PC-9 (cell line): ENCODE measurements around the gene POU6F2. TPM values are rescaled to one million over a fixed set of nuclear protein-coding genes. Genes with fewer than 3 reads are reported as not detected.

Experiments
- BruUV-seq: library from RNA; stranded (reverse); fragments of 400-500 nt; replicated peaks from 2 replicates; lab custom pipeline; 2021; lab: Mats Ljungman, UMichigan
- CTCF ChIA-PET: fragments of 300-600 bp; sonication (Branson Sonifier 250); formaldehyde crosslinking; loops from one replicate; lab custom pipeline; 2022; ENCODE audit warnings: antibody characterized with exemption; lab: Charles Lee
- POLR2A ChIA-PET: fragments of 300-600 bp; sonication (Branson Sonifier 250); formaldehyde crosslinking; loops from one replicate; lab custom pipeline; 2022; ENCODE audit warnings: antibody characterized with exemption; ENCODE audit not compliant: unreplicated experiment; lab: Charles Lee
- DNase-seq, 2 experiments: peaks; one replicate each; pipeline versions ENCODE4 v3.0.0 to v3.0.0-alpha.2; 2015 to 2022; ENCODE audit warnings: mixed read lengths in 1 of 2
- H2AFZ ChIP-seq: fragments of 200-600 bp; sonication (generic); 2 replicates; pipeline ENCODE4 v1.8.1; 2017; ENCODE audit warnings: antibody characterized with exemption
- H3F3A ChIP-seq: fragments of 200-600 bp; sonication (generic); 2 replicates; pipeline ENCODE4 v1.8.1; 2017; ENCODE audit warnings: antibody characterized with exemption, mild to moderate bottlenecking, low read depth; ENCODE audit not compliant: insufficient read depth
- H3K27ac ChIP-seq: fragments of 200-600 bp; sonication (generic); 2 replicates; pipeline ENCODE4 v1.6.1; 2016; ENCODE audit warnings: mixed run types
- H3K27me3 ChIP-seq: fragments of 200-600 bp; sonication (generic); 2 replicates; pipeline ENCODE4 v1.6.1; 2016; ENCODE audit warnings: low read depth, mixed run types; ENCODE audit not compliant: insufficient read depth
- H3K36me3 ChIP-seq: fragments of 200-600 bp; sonication (generic); 2 replicates; pipeline ENCODE4 v1.6.1; 2016; ENCODE audit warnings: low read depth, mixed run types
- H3K4me1 ChIP-seq: fragments of 200-600 bp; sonication (generic); replicated peaks from 2 replicates; pipeline ENCODE4 v1.6.1; 2016; ENCODE audit warnings: mixed run types; ENCODE audit not compliant: insufficient read depth
- H3K4me2 ChIP-seq: fragments of 200-600 bp; sonication (generic); 2 replicates; pipeline ENCODE4 v1.6.1; 2017; ENCODE audit warnings: mixed run types
- H3K4me3 ChIP-seq: fragments of 200-600 bp; sonication (generic); 2 replicates; pipeline ENCODE4 v1.6.1; 2016; ENCODE audit warnings: mixed run types
- H3K79me2 ChIP-seq: fragments of 200-600 bp; sonication (generic); 2 replicates; pipeline ENCODE4 v1.6.1; 2017; ENCODE audit warnings: low read depth, mixed run types
- H3K9me2 ChIP-seq: fragments of 200-600 bp; sonication (generic); 2 replicates; pipeline ENCODE4 v1.8.1; 2017; ENCODE audit warnings: mild to moderate bottlenecking; ENCODE audit not compliant: insufficient read depth
- H3K9me3 ChIP-seq: fragments of 200-600 bp; sonication (generic); 2 replicates; pipeline ENCODE4 v1.8.1; 2016; ENCODE audit warnings: low read depth; ENCODE audit not compliant: insufficient read depth
- H4K20me1 ChIP-seq: fragments of 200-600 bp; sonication (generic); 2 replicates; pipeline ENCODE4 v1.8.1; 2017; ENCODE audit not compliant: insufficient read depth
- CTCF ChIP-seq: fragments of 200-600 bp; sonication (generic); conservative IDR thresholded peaks from 2 replicates; pipeline ENCODE4 v1.6.1; 2017; ENCODE audit warnings: mixed run types, antibody characterized with exemption, mild to moderate bottlenecking, moderate library complexity
- EZH2 ChIP-seq: fragments of 200-600 bp; sonication (generic); IDR thresholded peaks from 2 replicates; pipeline ENCODE4 v1.8.0; 2017; ENCODE audit warnings: antibody characterized with exemption, low read depth
- intact Hi-C: fragments of 100-400 bp; cut with micrococcal nuclease; formaldehyde crosslinking; loops from one replicate; pipeline ENCODE4 v1.10.0; 2022; ENCODE audit not compliant: unreplicated experiment
- total RNA-seq: library from RNA; stranded (reverse); gene quantifications from 2 replicates; pipeline ENCODE4 v1.2.3, GENCODE V29; 2021

POU6F2 gene
- total RNA-seq, 1 experiment from 2014 or later = not detected

GRCh38 chr7:39161903-39162302, 184.2 kb downstream of the POU6F2 start:
- Histone ChIP-seq H3K4me1 (no peaks in the 10 kb centered on the region), H3K27me3 (peaks cover 90% of the 10 kb centered on the region), H3K4me3 (no peak overlapping the region), H4K20me1 (no peaks in the 10 kb centered on the region), H2AFZ (no peak overlapping the region), H3F3A (no peaks in the 10 kb centered on the region), H3K27ac (no peak overlapping the region), H3K4me2 (no peak overlapping the region), H3K9me3 (0 out of 2 replicates have a peak, but pooled peaks cover 3% of the 10 kb centered on the region), H3K79me2 (no peaks in the 10 kb centered on the region), H3K9me2 (peaks cover 9% of the 10 kb centered on the region; the same call in 1 of the 2 replicates), H3K36me3 (no peaks in the 10 kb centered on the region)
- CTCF ChIA-PET = no interaction called here
- POLR2A ChIA-PET = no interaction called here
- no TSS peak for BruUV-seq
- TF ChIP-seq CTCF = no peak
- TF ChIP-seq EZH2 = no peak
- no peak for DNase-seq
- intact Hi-C loops = no loop called here

- no TSS peak for BruUV-seq
- Histone ChIP-seq H3K79me2 (no peaks in the 10 kb centered on the region), H3F3A (no peaks in the 10 kb centered on the region), H4K20me1 (no peaks in the 10 kb centered on the region), H3K27me3 (peaks cover 80% of the 10 kb centered on the region), H3K36me3 (no peaks in the 10 kb centered on the region), H3K4me2 (no peak overlapping the region), H3K9me3 (0 out of 2 replicates have a peak, but pooled peaks cover 8% of the 10 kb centered on the region), H3K4me1 (no peaks in the 10 kb centered on the region), H2AFZ (no peak overlapping the region), H3K4me3 (no peak overlapping the region), H3K27ac (no peak overlapping the region), H3K9me2 (peaks cover 9% of the 10 kb centered on the region; the same call in 1 of the 2 replicates)
- intact Hi-C loops = no loop called here
- ChIA-PET POLR2A (no interaction called here), CTCF (no interaction called here)
- TF ChIP-seq CTCF (no peak), EZH2 (no peak)
- DNase-seq = no peak
Measured at GRCh38 chr7:39164887-39165286, 187.2 kb downstream of the POU6F2 start.

DNA sequence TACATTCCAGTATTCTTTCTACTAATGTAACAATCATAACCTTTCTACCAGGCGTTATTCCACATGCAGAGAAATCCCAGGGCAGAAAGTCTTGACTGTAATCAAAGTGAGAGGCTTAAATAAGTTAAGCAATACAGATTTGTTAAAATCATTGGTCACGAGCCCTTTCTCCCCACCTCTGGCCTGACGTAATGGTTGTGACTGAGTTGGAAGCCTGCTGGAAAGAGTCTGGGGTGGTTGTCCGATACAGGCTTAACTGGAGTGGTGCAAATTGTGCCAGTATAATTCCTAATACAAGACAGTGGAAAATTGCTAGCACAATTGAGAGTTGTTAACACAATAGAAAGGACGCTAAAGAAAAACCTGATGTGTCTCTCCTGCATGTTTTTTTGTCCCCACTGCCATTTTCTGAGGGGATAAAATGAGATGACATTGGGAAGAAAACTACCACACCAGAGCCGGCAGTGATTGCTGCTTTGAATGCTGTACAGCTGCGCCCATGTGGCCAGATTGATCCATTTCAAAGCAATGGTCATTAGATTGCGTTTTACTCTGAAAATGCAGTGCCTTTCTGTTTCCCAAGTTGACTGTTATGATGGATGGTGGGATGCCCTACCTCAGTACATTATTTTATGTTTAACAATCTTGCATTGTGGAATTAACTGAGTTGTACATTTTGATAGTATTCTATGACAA, 190.8 kb downstream of the POU6F2 start:
- Histone ChIP-seq H3K4me3 (no peak overlapping the region), H3K9me3 (0 out of 2 replicates have a peak, but pooled peaks cover 8% of the 10 kb centered on the region), H3K4me1 (no peaks in the 10 kb centered on the region), H4K20me1 (no peaks in the 10 kb centered on the region), H3F3A (no peaks in the 10 kb centered on the region), H3K9me2 (peaks cover 6% of the 10 kb centered on the region; the same call in 1 of the 2 replicates), H3K4me2 (no peak overlapping the region), H3K36me3 (no peaks in the 10 kb centered on the region), H3K27ac (no peak overlapping the region), H3K79me2 (no peaks in the 10 kb centered on the region), H3K27me3 (peaks cover 46% of the 10 kb centered on the region), H2AFZ (no peak overlapping the region; the same call in 1 of the 2 replicates)
- DNase-seq = no peak
- POLR2A ChIA-PET = no interaction called here
- CTCF ChIA-PET = no interaction called here
- TF ChIP-seq CTCF (no peak), EZH2 (no peak)
- intact Hi-C loops = no loop called here
- no TSS peak for BruUV-seq
